GM21529 (cell line): ENCODE measurements around the gene FAM174C.
"Not testable (repeated sequence)": the region's sequence is repeated elsewhere in the genome, so short reads cannot be mapped to it uniquely, and the experiment has no call there.

Experiments used
- ATAC-seq: cut with Tn5 transposase; IDR thresholded peaks from one replicate; pipeline ENCODE4 v1.9.1; 2021; ENCODE audit not compliant: unreplicated experiment

Gene FAM174C

DNA sequence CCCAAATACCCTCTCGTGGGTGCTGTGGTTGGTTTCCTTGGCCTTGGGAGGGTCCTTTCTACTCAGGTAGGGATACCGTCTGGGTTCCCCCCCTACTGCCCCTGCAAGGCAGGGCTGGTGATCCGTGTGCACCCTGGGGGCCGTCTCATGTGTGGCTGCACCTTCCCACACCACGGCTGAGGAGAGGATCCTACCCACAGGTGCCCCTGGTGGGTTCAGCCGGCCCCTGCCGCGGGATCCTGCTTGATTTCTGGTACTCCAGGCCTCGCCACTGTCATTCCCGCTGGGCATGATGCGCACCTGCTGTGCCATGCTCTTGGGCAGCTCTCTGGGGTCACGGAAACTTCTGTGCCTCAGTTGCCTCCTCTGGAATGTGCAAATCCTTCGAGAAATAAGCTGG, 41.1 kb downstream of the FAM174C start:
- no peak for ATAC-seq

DNA sequence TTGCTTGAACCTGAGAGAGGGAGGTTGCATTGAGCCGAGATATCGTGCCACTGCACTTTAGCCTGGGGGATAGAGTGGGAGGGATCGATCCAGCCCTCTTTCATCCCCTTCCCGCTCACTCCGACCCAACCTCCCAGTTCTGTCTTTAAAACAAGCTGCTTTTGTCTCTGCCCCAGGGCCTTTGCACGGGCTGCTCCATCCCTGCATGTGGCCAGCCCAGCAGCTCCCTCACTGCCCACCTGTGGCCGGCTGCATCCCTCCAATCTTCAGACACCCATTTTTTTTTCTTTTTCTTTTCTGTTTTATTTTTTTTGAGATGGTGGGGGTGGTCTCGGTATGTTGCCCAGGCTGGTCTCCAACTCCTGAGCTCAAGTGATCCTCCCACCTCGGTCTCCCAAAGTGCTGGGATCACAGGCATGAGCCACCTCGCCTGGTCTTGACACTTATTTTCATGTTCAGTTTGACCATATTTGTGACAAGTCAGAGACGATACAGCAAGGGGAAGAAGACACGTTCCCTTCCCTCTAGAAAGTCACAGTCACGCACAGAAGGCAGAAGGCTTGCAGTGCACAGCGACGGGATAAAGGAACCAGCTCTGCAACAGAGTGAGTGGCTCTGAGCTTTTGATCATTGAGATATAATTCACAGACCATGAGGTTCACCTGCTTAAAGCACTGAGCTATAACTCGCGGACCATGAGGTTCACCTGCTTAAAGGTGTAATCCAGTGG, 42.1 kb downstream of the FAM174C start:
- no peak for ATAC-seq

DNA sequence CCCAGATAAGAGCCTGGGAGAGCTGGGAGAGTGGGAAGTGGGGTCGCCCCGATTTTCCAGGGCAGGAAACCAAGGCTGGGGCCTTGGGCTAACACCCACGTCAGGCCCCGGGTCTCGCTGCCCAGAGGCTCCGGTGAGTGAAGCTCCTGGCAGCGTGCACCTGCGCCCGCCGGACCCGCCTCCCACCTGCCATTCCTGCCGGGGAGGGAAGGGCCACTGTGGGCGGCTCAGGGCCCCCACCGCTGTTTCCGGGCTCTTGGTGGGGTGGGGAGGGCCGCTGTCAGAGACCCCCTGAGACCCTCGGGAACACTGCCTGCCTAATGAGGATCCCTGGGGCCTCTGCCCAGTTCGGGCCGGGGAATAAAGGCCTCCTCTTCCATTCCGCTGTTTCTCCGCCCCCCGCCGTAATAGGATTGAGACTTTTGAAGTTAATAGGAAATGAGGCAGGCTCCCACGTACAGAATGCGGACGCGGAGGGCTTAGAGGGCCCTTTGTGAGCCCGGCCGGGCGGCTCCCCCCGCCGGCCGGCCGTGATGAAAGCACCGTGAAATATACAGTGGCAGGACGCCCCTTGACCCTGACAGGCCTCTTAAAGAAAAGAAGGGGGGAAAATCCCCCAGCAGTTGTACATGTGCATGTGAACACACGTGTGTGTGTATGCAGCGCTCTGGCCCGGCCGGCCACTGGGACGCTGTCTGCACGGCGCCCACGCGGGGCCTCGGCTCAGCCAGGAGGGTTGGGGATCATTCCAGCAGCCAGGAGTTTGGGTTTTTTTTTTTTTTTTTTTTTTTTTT, 43.5 kb downstream of the FAM174C start:
- no peak for ATAC-seq

DNA sequence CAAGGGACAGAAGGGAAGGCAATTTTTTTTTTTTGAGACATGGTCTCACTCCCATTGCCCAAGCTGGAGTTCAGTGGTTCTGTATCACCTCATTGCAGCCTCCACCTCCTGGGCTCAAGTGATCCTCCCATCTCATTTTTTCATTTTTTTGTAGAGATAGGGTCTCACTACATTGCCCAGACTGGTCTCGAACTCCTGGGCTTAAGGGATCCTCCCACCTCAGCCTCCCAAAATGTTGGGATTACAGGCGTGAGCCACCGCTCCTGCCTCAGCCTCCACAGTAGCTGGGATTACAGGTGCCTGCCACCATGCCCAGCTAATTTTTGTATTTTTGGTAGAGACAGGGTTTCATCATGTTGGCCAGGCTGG, 44.9 kb downstream of the FAM174C start:
- ATAC-seq = not testable (repeated sequence)

DNA sequence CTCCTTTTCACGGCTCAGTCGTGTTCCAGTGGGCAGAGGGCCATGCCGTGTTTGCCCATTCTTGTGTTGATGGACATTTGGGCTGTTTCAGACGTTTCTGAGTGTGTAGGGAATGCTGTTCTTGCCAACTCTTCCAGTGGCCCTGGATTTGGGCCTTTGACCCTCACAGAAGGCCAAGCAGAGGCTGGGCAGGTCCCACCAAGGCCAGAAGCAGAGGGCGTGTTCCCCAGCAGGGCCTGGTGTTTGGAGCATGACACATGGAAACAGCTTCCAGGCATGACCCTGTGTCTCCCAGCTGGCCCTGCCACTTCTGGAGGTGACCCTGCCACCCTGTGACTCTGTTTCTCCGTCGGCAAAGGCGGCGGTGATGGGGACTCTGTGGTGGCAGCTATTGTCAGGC, 46.2 kb downstream of the FAM174C start:
- no peak for ATAC-seq

DNA sequence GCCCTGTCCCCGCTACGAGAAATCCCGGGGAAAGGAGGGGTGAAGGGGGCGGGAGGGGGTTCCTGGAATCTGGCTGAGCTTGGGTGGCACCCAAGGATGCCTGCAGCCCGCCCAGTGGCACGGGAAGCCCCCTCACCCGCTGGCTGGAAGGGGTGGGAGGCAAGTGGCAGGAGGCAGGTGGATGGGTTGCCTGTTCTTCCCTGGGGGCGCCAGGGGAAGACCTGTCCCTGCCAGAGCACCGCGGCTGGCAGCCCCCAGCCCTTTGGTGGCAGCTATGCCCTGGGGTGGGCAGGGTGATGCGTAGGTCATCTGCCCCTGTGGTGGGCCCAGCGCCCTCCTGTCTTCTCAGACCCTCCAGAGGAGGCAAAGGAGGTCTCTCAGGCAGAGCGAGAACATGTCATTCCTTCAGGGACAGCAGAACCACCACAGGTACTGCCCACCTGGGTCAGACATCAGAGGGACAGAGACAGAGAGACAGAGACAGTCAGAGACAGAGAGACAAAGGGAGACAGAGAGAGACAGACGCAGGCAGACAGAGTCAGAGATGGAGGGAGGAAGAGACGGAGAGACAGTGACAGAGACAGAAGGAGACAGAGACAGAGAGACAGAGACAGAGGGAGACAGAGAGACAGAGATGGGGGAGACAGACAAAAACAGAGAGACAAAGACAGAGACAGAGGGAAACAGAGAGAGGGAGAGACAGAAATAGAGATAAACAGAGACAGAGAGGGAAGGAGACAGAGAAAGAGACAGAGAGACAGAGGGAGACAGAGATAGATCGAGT, 47.1 kb downstream of the FAM174C start:
- no peak for ATAC-seq

DNA sequence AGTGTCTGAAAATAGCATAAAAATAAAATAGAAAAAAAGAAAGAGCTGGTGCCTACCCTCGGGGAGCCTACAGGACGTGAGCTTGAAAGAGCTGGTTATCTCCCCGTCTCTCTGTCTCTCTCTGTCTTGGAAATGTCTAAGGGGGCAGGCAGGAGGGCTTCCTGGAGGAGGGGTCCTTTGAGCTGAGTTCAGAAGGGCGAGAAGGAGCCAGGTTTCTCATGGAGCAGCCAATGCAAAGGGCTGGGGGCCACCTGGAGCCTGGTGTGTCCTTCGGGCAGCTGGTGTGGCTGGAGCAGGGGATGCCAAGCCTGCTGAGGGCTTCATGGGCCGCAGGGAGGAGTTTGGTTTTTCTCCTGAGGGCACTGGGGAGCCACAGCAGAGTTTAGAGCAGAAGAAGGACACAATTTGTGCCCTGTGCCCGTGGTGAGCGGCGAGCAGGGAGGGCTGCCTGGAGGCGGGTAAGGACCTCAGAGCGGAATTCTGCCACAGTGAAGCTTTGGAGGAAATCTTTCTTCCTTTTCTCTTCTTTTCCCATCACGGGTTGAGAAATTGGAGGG, 49.0 kb downstream of the FAM174C start:
- ATAC-seq = no peak

DNA sequence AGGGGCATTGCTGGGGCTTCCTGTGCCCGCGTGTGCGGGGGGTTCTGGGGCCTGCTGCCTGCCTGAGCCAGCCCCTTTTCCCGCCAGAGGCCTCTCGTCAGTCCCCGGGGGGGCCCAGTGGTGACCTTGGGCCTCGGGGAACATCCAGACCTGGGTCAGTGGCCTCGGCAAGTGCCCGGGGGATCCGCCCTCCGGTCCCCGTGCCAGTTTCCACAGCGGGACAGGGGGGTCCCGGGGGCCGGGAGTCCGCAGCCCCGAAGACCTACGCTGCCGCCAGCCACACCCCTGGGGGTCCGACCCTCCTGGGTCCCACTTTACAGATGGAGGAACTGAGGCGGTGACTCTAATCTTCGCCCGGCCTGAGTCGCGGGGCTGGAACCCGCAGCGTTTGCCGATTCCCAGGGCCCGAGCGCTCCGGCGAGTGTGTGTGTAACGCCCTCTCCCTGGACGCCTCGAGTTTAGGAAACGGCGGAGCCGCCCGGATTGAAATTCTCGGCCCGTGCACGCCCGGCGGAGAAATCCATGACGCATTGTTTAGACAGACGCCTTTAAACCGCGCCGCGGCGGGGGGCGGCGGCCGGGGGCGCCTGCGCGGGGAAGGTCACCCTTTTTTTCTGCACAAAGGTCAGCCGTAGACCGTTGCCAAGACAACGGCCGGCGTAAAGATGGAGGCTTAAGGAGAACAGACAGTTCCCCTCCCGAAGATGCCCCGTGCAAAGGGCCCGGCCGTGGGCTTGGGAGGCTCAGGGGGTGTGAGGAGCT, 49.7 kb downstream of the FAM174C start:
- ATAC-seq = no peak

DNA sequence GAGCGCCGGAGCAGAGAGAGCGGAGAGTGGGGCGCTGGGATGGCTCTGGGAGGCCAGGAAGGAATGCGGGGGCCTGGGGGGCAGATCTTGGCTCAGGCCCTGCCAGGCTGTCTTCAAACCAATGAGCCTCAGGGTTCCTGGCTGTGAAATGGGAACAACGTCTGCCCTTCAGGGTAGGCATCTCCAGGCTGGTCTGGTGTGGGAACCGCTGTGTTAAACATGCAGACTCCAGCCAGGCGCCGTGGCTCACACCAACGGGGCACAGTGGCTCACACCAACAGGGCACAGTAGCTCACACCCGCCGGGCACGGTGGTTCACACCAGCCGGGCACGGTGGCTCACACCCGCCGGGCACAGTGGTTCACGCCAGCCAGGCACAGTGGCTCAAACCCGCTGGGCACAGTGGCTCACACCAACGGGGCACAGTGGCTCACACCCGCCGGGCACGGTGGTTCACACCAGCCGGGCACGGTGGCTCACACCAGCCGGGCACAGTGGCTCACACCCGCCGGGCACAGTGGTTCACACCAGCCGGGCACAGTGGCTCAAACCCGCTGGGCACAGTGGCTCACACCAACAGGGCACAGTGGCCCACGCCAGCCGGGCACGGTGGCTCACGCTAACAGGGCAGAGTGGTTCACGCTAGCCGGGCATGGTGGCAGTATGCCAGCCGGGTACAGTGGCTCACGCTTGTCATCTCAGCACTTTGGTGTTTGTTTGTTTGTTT, 50.4 kb downstream of the FAM174C start:
- no peak for ATAC-seq

DNA sequence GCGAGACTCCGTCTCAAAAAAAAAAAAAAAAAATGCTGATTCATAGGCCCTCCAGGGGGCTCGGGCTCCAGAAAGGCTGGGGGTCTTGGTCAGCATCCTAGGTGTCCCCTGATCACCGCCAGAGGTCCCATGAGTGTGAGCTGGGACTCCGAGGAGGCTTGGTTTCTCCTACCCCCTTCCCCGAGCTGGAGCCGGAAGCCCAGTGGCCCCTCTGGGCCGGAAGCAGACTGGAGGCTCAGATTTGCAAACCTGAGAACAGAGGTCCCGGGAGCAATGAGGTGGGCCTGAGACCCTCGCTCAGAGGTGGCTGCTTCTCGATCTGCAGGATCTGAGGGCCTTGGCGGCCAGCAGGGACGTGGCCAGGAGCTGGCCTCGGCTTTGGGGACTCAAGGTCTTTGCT, 51.8 kb downstream of the FAM174C start:
- no peak for ATAC-seq
